Loucy (cell line): ENCODE measurements around the gene EXOG.

ENCODE experiments used
- H2AFZ ChIP-seq: fragments of 200-600 bp; sonication (generic); 2 replicates; pipeline ENCODE4 v1.6.0; 2016; ENCODE audit warnings: antibody characterized with exemption, mild to moderate bottlenecking, low read length, moderate library complexity
- H3F3A ChIP-seq: fragments of 200-600 bp; 2 replicates; pipeline ENCODE4 v1.6.0; 2016; ENCODE audit warnings: antibody characterized with exemption, low read depth, mild to moderate bottlenecking
- H3K27me3 ChIP-seq: fragments of 200-600 bp; sonication (generic); 2 replicates; pipeline ENCODE4 v1.6.1; 2014; ENCODE audit warnings: low read length, mild to moderate bottlenecking; ENCODE audit not compliant: insufficient read depth, poor library complexity, severe bottlenecking
- H3K36me3 ChIP-seq: fragments of 200-600 bp; sonication (generic); 2 replicates; pipeline ENCODE4 v1.6.1; 2016; ENCODE audit warnings: low read length; ENCODE audit not compliant: insufficient read depth
- H3K4me1 ChIP-seq: fragments of 200-600 bp; sonication (generic); 2 replicates; pipeline ENCODE4 v1.5.1; 2014; ENCODE audit warnings: low read length, mild to moderate bottlenecking; ENCODE audit not compliant: insufficient read depth, poor library complexity, severe bottlenecking
- H3K4me2 ChIP-seq: fragments of 200-600 bp; sonication (generic); 2 replicates; pipeline ENCODE4 v1.6.0; 2014; ENCODE audit warnings: antibody characterized with exemption, low read length, low read depth, mild to moderate bottlenecking; ENCODE audit not compliant: poor library complexity, severe bottlenecking
- H3K4me3 ChIP-seq: fragments of 200-600 bp; sonication (generic); 2 replicates; pipeline ENCODE4 v1.5.1; 2014; ENCODE audit warnings: low read length, mild to moderate bottlenecking, mixed read lengths; ENCODE audit not compliant: poor library complexity, severe bottlenecking
- H3K79me2 ChIP-seq: fragments of 200-600 bp; sonication (generic); 2 replicates; pipeline ENCODE4 v1.6.1; 2014; ENCODE audit warnings: low read length; ENCODE audit not compliant: insufficient read depth
- H3K9ac ChIP-seq: fragments of 200-600 bp; sonication (generic); 2 replicates; pipeline ENCODE4 v1.6.0; 2014; ENCODE audit warnings: mild to moderate bottlenecking, low read depth, low read length, moderate library complexity; ENCODE audit not compliant: poor library complexity, severe bottlenecking
- H3K9me2 ChIP-seq: fragments of 200-600 bp; sonication (generic); replicated peaks from 2 replicates; pipeline ENCODE4 v1.6.1; 2016; ENCODE audit warnings: low read depth, low read length, mixed read lengths
- H3K9me3 ChIP-seq: fragments of 200-600 bp; sonication (generic); 2 replicates; pipeline ENCODE4 v1.6.1; 2014; ENCODE audit warnings: mild to moderate bottlenecking, antibody characterized with exemption, low read length, low read depth; ENCODE audit not compliant: insufficient read depth
- H4K20me1 ChIP-seq: fragments of 200-600 bp; sonication (generic); 2 replicates; pipeline ENCODE4 v1.6.0; 2014; ENCODE audit warnings: antibody characterized with exemption, low read length, mild to moderate bottlenecking; ENCODE audit not compliant: insufficient read depth, poor library complexity, severe bottlenecking
- EZH2phosphoT487 ChIP-seq: fragments of 200-600 bp; IDR thresholded peaks from 2 replicates; pipeline ENCODE4 v1.6.1; 2018; ENCODE audit warnings: antibody characterized with exemption, mild to moderate bottlenecking, moderate library complexity, borderline replicate concordance
- TF ChIP-seq, protein P1 (sequence below): fragments of 200-600 bp; sonication (generic); conservative IDR thresholded peaks from 2 replicates; pipeline ENCODE4 v1.5.1; 2014; ENCODE audit warnings: mild to moderate bottlenecking, antibody characterized with exemption, low read length

EXOG gene

DNA sequence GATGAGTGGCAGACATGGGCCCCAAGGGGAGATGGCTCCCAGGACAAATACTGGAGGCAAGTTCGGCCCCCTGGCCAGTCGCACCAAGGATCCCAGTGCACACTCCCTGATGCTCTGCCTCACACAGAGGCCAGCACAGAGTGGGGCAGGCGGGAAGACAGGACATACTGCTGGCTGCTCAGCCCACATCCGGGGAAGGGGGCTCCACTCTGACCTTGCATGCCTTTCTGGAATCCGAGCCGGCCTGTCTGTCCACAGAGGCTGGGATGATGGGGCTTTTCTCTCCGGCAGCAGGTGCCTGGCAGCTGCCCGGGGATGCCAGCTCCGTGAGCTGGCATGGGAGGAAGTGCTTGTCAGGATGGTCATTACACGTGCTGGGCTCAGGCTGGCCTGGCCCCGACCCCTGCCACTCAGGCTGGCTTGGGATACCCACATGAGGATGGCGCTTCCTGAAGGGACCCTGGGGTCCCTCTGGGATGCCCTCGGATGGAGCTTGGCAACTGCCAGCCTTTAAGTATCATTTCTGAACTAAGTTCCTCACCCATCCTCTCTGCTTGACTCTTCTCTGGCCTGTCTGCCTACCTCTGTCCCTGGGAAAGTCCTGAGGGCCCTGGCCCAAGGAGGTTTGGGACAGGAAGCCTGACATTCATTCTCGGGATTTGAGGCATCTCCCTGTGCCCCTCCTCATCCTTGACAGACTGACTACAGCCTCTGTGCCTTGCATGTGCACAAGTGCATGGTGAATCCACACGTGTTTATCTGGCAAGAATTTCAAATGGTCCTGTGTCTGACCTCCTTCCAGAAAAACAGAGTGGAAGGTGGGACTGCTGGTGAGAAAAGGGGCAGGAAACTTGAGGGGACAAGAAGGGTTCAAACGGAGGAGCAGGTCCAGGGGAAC, 46.5 kb downstream of the EXOG start:
- Histone ChIP-seq H3K36me3 (no peaks in the 10 kb centered on the region), H2AFZ (no peak overlapping the region), H3K9me2 (no peaks in the 10 kb centered on the region), H3K4me2 (no peak overlapping the region), H3F3A (no peaks in the 10 kb centered on the region), H3K27me3 (no peaks in the 10 kb centered on the region), H3K4me3 (no peak overlapping the region), H3K4me1 (peaks cover 20% of the 10 kb centered on the region), H4K20me1 (no peaks in the 10 kb centered on the region), H3K9me3 (no peaks in the 10 kb centered on the region), H3K9ac (no peak overlapping the region), H3K79me2 (no peaks in the 10 kb centered on the region)
- TF ChIP-seq EZH2phosphoT487: no peak
- TF ChIP-seq, protein P1, sequence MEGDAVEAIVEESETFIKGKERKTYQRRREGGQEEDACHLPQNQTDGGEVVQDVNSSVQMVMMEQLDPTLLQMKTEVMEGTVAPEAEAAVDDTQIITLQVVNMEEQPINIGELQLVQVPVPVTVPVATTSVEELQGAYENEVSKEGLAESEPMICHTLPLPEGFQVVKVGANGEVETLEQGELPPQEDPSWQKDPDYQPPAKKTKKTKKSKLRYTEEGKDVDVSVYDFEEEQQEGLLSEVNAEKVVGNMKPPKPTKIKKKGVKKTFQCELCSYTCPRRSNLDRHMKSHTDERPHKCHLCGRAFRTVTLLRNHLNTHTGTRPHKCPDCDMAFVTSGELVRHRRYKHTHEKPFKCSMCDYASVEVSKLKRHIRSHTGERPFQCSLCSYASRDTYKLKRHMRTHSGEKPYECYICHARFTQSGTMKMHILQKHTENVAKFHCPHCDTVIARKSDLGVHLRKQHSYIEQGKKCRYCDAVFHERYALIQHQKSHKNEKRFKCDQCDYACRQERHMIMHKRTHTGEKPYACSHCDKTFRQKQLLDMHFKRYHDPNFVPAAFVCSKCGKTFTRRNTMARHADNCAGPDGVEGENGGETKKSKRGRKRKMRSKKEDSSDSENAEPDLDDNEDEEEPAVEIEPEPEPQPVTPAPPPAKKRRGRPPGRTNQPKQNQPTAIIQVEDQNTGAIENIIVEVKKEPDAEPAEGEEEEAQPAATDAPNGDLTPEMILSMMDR: no peak

GRCh38 chr3:38543586-38543985, 47.4 kb downstream of the EXOG start:
- no peak for TF ChIP-seq EZH2phosphoT487
- TF ChIP-seq, protein P1: no peak
- Histone ChIP-seq H3F3A (no peaks in the 10 kb centered on the region), H3K27me3 (no peaks in the 10 kb centered on the region), H3K4me2 (no peak overlapping the region), H3K79me2 (no peaks in the 10 kb centered on the region), H3K9ac (no peak overlapping the region), H4K20me1 (no peaks in the 10 kb centered on the region), H3K4me3 (no peak overlapping the region), H3K9me2 (no peaks in the 10 kb centered on the region), H2AFZ (no peak overlapping the region), H3K4me1 (peaks cover 29% of the 10 kb centered on the region), H3K9me3 (no peaks in the 10 kb centered on the region), H3K36me3 (no peaks in the 10 kb centered on the region)

- Histone ChIP-seq H2AFZ (no peak overlapping the region), H3K36me3 (no peaks in the 10 kb centered on the region), H3F3A (no peaks in the 10 kb centered on the region), H3K4me1 (peaks cover 36% of the 10 kb centered on the region), H3K9me2 (no peaks in the 10 kb centered on the region), H3K9me3 (no peaks in the 10 kb centered on the region), H3K4me2 (no peak overlapping the region), H3K79me2 (no peaks in the 10 kb centered on the region), H3K9ac (no peak overlapping the region), H3K4me3 (no peak overlapping the region), H3K27me3 (no peaks in the 10 kb centered on the region), H4K20me1 (no peaks in the 10 kb centered on the region)
- TF ChIP-seq EZH2phosphoT487: no peak
- TF ChIP-seq, protein P1: no peak
Measured at GRCh38 chr3:38544926-38545325, 48.8 kb downstream of the EXOG start.
